Measurements from ENCODE around the gene CDH4. TPM values are rescaled to one million over a fixed set of nuclear protein-coding genes. Genes with fewer than 3 reads are reported as not detected.

CDH4 gene
- total RNA-seq, 1 donor = 0.18 TPM

DNA sequence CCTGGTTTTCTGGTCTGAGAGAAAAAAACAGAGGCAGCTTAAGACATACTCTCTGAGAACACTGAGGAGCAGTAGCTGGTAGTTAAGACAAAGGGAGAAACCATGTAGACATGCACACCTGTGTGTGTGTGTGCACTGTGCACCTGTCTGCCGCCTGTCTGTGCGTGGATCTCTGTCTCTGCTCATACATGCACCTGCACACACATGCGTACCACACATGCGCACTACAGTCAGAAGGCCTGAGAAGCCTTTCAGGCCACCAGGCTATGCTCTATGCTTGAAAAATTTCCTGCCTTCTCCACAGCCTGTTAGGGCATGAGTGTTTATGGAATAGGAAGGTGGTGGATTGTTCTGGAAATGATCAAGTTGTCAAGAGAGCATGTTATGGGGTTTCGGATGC lies 103.5 kb downstream of the CDH4 start:
- DNase-seq (ENCODE audit: low read depth) = no peak
- TF ChIP-seq, protein P1, sequence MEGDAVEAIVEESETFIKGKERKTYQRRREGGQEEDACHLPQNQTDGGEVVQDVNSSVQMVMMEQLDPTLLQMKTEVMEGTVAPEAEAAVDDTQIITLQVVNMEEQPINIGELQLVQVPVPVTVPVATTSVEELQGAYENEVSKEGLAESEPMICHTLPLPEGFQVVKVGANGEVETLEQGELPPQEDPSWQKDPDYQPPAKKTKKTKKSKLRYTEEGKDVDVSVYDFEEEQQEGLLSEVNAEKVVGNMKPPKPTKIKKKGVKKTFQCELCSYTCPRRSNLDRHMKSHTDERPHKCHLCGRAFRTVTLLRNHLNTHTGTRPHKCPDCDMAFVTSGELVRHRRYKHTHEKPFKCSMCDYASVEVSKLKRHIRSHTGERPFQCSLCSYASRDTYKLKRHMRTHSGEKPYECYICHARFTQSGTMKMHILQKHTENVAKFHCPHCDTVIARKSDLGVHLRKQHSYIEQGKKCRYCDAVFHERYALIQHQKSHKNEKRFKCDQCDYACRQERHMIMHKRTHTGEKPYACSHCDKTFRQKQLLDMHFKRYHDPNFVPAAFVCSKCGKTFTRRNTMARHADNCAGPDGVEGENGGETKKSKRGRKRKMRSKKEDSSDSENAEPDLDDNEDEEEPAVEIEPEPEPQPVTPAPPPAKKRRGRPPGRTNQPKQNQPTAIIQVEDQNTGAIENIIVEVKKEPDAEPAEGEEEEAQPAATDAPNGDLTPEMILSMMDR (IDR thresholded peaks at IDR 0.05; ENCODE audit: insufficient read depth, low read length) = no peak
- no peak overlapping the region for H3K4me3 ChIP-seq (ENCODE audit: low read depth, low read length)

DNA sequence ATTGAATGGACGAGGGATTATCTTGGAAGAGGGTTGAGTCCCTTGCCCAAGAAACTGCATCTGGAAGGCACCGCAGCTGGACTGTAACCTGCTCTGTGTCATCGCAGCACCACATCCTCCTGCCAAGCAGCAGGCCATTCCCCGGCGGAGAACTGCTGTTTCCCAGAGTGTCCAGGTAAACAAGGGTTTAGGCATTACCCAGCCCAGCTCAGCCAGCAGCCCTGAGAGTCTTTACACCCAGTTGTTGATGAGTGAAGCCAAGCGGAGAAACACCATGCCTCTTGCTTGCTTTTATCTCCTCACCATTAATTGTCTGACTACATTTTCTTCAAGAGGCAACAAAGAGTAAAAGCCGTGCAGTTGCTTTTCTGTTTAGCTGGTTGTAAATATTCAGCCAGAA lies 104.1 kb downstream of the CDH4 start:
- TF ChIP-seq, protein P1 (IDR thresholded peaks at IDR 0.05; ENCODE audit: insufficient read depth, low read length) = no peak
- H3K4me3 ChIP-seq (ENCODE audit: low read depth, low read length) = no peak overlapping the region
- DNase-seq (ENCODE audit: low read depth) = no peak

DNA sequence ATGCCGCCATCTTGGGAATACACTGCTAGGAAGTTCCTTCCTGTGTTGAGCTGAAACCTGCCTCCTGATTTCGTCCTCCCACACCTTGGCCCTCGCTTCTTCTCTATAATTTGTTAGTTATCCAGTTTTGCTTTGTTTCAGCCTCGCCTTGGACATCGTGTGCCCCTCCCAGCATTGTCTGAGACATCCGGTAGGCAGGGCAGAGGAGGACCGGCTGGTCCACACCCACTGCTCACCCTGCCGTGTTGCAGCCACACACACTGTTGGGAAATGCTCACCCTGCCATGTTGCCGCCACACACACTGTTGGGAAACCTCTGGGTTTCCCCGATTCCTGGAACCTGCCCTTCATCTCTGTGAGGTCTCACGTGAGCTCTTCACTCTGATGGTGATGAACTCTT lies 105.1 kb downstream of the CDH4 start:
- no peak overlapping the region for H3K4me3 ChIP-seq (ENCODE audit: low read depth, low read length)
- TF ChIP-seq, protein P1 (IDR thresholded peaks at IDR 0.05; ENCODE audit: insufficient read depth, low read length) = no peak
- no peak for DNase-seq (ENCODE audit: low read depth)

DNA sequence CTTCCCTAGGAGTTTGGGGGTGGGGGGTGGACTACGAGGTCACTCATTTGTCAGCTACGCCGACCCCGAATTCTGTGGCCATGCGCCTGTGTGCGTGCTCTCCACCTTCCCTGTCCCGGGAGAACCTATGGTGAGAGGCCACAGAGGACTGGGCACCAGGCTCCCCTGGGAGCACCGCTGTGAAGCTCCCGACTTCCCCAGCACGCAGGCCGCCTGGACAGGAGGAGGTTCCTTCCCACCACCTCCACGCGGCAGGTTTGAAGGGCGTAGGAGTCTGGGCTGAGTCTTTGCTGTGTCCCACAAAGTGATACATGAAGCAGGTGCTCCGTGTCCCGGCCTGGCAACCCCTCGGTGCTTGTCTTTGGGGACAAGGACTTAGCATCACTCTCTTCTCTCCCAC lies 107.2 kb downstream of the CDH4 start:
- no peak for DNase-seq (ENCODE audit: low read depth)
- no peak overlapping the region for H3K4me3 ChIP-seq (ENCODE audit: low read depth, low read length)
- TF ChIP-seq, protein P1 (IDR thresholded peaks at IDR 0.05; ENCODE audit: insufficient read depth, low read length) = no peak

DNA sequence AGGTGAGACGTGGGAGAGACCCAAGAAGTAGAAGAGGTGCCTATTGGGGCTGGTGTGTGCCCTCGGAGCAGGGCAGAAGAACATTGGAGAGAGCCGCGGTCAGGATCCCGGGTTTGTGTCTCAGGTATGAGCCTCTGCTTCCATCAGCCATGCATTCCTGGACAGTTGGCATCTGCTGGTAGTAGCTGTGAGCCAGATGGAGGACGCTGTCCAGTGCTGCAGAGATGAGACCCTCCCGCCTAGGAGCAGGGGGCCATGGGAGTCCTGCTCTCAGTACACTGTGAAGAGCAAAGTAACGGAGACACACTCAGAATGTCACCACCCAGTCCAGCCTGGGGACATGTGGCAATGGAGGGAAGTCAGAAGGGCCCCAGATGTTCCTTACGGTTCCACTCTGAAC lies 108.2 kb downstream of the CDH4 start:
- TF ChIP-seq, protein P1 (IDR thresholded peaks at IDR 0.05; ENCODE audit: insufficient read depth, low read length) = no peak
- no peak for DNase-seq (ENCODE audit: low read depth)
- H3K4me3 ChIP-seq (ENCODE audit: low read depth, low read length) = no peak overlapping the region

DNA sequence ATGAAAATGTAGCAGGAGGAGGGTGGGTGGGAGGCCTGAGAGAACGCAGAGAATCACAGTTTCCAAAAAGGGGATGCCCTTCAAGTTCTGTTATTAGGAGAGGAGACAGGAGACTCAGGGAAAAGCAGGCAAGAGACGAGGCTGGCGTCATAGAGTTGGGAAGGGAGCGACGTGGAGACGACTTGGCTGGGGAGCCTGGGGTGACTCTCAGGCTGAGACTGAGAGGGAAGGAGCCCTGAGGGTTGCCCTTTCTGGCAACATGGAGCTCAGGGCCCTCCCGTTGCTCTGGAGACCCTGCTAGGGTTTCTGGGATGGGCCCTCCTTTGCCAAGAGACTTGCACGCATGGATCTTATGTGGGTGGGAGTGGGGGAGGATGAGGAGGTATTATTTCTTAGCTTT lies 108.9 kb downstream of the CDH4 start:
- TF ChIP-seq, protein P1 (IDR thresholded peaks at IDR 0.05; ENCODE audit: insufficient read depth, low read length) = no peak
- no peak overlapping the region for H3K4me3 ChIP-seq (ENCODE audit: low read depth, low read length)

DNA sequence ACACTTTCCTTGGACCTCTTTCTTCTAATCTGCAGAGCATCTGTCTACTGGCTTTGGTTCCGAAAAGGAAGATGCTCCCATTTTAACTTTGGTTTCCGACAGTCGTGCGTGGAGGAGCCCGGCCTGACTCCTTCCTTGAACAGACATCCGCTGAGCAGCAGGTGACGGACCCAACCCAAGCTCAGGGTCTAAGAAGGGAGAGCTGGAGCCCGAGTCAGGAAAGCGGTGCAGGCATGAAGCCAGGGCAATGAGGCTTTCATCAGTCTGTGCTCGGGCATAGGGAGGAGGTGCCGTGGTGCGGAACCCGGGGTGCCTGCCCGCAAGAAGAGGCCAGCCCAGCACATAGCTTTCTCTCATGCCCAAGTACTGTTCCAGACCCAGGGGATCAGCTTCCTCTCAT lies 109.4 kb downstream of the CDH4 start:
- TF ChIP-seq, protein P1 (IDR thresholded peaks at IDR 0.05; ENCODE audit: insufficient read depth, low read length) = no peak
- no peak overlapping the region for H3K4me3 ChIP-seq (ENCODE audit: low read depth, low read length)
- no peak for DNase-seq (ENCODE audit: low read depth)

More for the DNA sequence above, 108.9 kb downstream of the CDH4 start:
- DNase-seq (ENCODE audit: low read depth) = no peak
